ENCODE data around the gene ZNF180. TPM values are rescaled to one million over a fixed set of nuclear protein-coding genes. Genes with fewer than 3 reads are reported as not detected.
"Not testable (repeated sequence)": the region's sequence is repeated elsewhere in the genome, so short reads cannot be mapped to it uniquely, and the experiment has no call there.

ZNF180 gene
- 6.3 and 10.4 TPM in 2 replicates for polyA plus RNA-seq (2014; cell fraction: cytosol; rRNA removed)
- polyA plus RNA-seq (2014; cell fraction: nucleus; rRNA removed) = 11.9 and 17.7 TPM in 2 replicates

DNA sequence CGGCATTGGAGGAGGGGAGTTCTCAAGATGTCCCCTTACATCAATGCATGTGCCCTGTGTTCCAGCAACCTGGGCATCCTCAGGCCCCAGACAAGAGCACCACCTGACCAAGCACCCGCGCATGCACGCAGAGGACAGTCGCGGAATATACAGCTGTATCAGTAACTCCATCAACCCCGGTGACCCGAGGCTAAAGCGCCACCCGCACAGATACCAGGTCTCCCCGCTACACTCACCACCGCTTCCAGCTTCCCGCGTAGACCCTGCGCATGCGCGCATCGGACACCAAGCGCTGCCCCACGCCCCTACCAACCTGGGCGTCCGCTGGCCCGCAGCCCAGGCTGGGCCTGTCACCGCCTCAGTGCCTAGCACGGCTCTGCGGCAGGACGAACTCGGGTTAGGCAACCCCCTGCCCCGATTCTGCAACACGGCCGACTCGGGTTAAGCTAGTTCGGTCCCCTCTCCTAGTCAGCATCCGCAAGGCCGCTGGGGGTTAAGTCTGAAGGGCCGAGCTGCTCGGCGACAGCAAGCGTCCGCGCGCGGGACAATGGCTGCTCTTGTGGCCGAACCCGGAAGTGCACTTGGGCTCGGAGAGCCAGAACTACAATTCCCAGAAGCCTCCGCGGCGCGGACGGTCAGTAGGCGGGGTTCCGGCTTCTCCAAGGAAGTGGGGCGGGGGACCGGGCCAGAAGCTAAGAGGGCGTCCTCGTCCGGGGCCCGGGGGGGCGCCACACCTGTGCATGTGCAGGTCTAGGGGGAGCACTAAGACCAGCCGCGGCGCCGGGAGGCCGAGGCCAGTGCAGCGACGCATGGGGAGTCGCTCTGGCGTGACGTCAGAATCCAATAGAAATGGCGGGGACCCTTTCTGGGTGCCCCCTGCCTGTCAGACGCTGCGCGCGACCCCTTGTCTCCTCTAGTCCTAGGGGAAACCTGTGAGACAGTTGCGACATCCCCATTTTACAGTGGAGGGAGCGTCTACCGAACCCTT is at the start of gene ZNF180:
Gene ZNF180 (minus strand): TSS at position 561 of the 988 bp plus-strand sequence. CDS start 3,188 bp downstream, outside the sequence.
- peak; percentile 95 for DNase-seq (ENCODE audit: low spot score)

DNA sequence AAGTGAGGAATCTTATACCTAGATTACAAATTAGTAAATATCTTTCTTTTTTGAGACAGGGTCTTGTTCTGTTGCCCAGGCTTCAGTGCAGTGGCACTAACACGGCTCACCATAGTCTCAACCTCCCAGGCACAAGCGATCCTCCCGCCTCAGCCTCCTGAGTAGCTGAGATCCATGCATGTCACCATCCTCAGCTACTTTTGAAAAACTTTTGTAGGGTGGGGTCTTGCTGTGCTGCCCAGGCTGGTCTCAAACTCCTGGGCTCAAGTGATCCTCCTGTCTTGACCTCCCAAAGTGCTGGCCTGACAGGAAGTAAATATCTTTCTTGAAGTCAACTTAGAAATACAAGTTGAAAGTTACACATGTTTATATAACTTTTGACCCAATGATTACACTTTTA is 49.2 kb upstream of the ZNF180 start:
- no peak for DNase-seq (ENCODE audit: low spot score)

GRCh38 chr19:44548736-44549135 is 48.4 kb upstream of the ZNF180 start:
- no peak for DNase-seq (ENCODE audit: low spot score)

GRCh38 chr19:44544031-44544430 is 43.7 kb upstream of the ZNF180 start:
- no peak for DNase-seq (ENCODE audit: low spot score)

GRCh38 chr19:44542671-44543070 is 42.3 kb upstream of the ZNF180 start:
- DNase-seq (ENCODE audit: low spot score) = no peak

DNA sequence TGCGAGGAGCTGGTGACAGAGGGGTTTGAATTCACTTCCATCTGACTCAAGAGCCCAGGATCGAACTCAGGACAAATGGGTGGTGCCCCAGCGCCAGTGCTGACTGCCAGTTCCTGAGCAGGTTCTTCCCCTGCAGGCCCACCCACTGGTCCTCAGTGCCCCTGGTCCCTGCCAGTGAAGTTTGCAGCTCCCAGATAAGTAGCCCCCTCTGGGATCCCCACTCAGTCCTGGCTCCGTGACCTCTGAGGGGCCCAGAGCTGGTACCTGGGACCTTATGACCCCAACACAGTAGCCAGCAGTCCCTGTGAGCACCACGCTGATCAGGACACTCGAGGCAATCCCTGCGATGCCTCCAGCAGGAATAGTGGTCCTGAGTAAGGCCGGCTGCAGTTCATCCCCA is 40.4 kb upstream of the ZNF180 start:
- DNase-seq (ENCODE audit: low spot score) = no peak

DNA sequence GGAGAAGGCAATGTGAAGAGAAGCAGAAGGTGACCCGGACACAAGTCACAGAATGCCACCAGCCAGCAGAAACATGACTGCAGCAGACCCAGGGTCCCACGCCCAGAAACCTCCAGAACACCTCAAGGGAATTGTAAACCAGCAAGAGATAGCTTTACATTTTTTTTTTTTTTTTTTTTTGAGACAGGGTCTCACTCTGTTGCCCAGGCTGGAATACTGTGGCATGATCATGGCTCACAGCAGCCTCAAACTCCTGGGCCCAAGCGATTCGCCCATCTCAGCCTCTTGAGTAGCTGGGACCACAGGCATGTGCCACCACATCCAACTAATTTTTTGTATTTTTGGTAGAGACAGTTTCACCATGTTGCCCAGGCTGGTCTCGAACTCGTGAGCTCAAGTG is 39.7 kb upstream of the ZNF180 start:
- DNase-seq (ENCODE audit: low spot score) = no peak

DNA sequence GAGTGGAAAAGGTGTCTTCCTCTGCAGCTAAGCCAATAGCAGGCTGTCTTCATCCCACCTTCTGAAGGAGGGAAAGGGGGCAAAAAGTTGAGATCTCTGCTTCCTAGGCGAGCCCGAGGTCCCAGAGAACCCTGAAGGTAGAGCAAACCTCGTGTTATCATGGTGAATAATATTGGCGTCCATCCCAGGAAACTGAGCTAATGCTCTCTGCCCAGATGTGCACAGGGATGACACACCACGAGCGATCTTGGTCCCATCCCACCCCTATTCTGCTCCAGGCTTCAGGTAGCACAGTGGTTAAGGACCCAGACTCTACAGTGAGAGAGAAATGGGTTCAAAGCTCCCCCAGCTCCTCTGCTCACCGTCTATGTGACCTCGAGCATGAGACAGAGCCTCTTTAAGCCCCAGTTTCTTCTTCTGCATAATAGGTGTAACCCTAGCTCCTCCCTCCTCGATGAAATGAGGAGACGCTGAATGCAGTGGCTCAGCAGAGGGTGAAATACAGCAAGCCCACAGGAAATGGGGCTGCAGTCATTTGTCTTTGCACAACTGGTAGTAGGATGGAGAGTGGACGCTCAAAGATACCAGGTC is 39.0 kb upstream of the ZNF180 start:
- no peak for DNase-seq (ENCODE audit: low spot score)

- not testable (repeated sequence) for DNase-seq (ENCODE audit: low spot score)
These were observed 35.0 kb upstream of the ZNF180 start for GRCh38 chr19:44535361-44535760.

GRCh38 chr19:44532819-44533218 is 32.5 kb upstream of the ZNF180 start:
- no peak for DNase-seq (ENCODE audit: low spot score)

DNA sequence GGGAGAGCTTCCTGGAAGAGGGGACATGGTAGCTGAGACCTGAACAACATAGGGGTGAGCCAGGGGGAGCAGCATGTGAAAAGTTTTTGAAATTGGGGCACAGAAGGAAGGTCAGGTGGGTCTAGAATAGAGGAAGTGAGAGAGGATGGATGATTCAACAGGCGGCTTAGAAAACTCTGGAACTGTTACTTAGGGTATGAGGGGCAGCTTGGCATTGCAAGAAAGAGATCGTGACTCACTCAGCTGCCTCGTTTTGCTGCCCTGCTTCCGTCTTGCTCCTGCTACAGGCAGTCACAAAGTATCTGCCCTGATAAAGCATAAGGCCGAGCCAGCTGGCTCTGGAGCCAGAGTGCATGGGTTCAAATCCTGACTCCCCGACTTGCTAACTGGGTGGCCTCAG is 30.5 kb upstream of the ZNF180 start:
- DNase-seq (ENCODE audit: low spot score) = no peak

- no peak for DNase-seq (ENCODE audit: low spot score)
These were observed 29.2 kb upstream of the ZNF180 start, which contains the start of gene CEACAM20 for GRCh38 chr19:44529536-44529935. TSS of gene CEACAM20 (minus strand) at chr19:44529675. CDS start at chr19:44529509, 166 bp downstream.

DNA sequence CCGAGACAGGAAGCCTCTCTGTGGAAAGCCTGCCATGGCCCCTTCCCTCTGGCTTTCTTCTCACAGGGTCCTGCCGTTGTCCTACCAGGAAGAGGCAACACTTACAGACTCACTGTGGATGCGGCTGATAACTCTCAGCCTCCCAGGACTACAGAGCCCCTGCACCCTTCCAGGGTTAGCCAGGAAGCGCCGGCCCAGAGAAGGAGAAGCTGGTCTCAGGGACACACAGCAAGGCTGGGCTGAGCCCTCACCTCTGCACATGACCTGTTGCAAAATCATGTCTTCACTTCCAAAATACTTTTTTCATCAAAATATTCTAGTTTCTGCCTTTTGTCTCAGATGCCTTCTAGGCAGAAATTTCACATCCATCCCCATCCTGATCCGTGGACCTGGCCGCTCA is 27.2 kb upstream of the ZNF180 start:
- DNase-seq (ENCODE audit: low spot score) = no peak

DNA sequence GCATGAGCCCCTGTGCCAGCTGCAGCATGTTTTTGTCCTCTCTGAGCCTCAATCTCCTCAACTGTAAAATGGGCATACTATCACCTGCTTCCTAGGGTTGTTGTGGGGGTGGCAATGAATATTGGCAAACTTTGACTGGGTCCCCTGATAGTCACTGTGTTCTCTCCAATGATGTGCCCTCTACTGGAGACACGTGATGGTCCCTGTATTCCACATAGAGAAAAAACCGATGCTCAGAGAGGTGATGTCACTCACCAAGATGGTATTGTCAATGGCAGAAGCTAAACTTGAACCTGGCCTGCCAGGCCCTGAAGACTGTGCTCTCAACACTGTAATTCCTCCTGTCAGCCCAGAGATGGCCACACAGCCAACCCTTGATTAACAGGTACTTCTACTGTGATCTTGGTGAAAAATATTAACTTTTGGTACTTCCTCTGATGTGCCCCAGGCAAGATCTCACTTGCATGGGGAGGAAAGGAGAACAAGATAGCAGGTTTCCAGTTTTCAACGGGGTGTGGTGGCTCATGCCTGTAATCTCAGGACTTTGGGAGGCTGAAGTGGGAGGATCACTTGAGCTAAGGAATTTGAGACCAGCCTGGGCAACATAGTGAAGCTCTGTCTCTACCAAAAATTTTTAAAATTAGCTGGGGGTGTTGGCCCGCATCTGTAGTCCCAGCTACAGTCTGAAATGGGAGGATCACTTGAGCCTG is 25.6 kb upstream of the ZNF180 start:
- DNase-seq (ENCODE audit: low spot score) = no peak

DNA sequence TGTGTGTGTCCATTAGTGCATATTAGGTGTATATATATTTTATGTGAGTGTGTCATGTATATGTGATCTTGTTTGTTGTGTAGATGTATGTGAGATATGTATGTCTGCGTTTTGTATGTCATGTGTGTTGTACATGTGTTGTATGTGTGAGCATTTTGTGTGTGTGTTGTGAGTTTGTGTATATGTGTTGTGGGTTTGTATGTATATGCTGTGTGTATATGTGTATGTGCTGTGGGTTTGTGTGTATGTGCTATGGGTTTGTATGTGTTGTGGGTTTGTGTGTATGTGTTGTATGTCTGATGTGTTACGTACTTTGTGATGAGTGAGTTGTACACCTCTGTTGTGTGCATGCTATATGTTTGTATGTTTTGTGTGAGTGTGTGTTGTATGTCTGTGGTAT is 21.0 kb upstream of the ZNF180 start:
- DNase-seq (ENCODE audit: low spot score) = no peak

GRCh38 chr19:44517146-44517545 is 16.8 kb upstream of the ZNF180 start:
- no peak for DNase-seq (ENCODE audit: low spot score)

DNA sequence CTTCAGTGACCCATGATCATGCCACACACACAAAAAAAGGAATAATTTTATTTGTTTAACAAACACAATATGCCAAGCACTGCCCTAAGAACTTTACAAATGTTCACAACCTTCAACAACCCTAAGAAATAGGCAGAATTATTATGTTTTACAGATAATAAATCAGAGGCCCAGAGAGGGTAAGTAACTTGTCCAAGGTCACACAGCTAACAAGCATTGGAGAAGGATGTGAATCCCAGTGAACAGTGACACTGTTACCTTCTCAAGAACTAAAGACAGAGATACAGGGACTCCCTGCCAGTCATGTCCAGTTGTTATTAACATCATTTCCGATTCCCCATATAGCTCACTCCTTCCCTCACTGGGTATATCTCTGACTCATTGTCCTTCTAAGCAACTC is 15.6 kb upstream of the ZNF180 start:
- DNase-seq (ENCODE audit: low spot score) = no peak

- DNase-seq (ENCODE audit: low spot score) = no peak
These were observed 14.7 kb upstream of the ZNF180 start for GRCh38 chr19:44515031-44515430.

GRCh38 chr19:44512326-44513298 is 12.3 kb upstream of the ZNF180 start:
- peak; percentile 9 for DNase-seq (ENCODE audit: low spot score)

- DNase-seq (ENCODE audit: low spot score) = no peak
These were observed 9.2 kb upstream of the ZNF180 start for GRCh38 chr19:44509478-44509877.

- DNase-seq (ENCODE audit: low spot score) = no peak
These were observed 763 bp downstream of the ZNF180 start for GRCh38 chr19:44499559-44499958.

Measured in SK-N-DZ (cell line).